GM12878 (cell line): ENCODE data around the gene GLIPR1L1. TPM values are rescaled to one million over a fixed set of nuclear protein-coding genes. Genes with fewer than 3 reads are reported as not detected.

Source experiments
- ATAC-seq: fragments of 200-7000 bp; cut with Tn5 transposase; 3 replicates; pipeline ENCODE4 v1.9.1; 2020; ENCODE audit warnings: mild to moderate bottlenecking, moderate library complexity
- BruUV-seq: library from RNA; stranded (reverse); fragments of 400-500 nt; replicated peaks from 2 replicates; lab custom pipeline; 2021; lab: Mats Ljungman, UMichigan
- CTCF ChIA-PET: fragments of 300-600 bp; sonication (Branson Sonifier 250); formaldehyde crosslinking; extraction: SDS; loops from one replicate; lab custom pipeline; 2021; ENCODE audit warnings: inconsistent platforms; lab: Yijun Ruan, JAX
- POLR2A ChIA-PET: fragments of 350-600 bp; formaldehyde crosslinking; extraction: SDS; loops from one replicate; lab custom pipeline; 2021; ENCODE audit warnings: inconsistent platforms; lab: Charles Lee
- RAD21 ChIA-PET: fragments of 300-600 bp; sonication (Branson Sonifier 250); formaldehyde crosslinking; loops from one replicate; lab custom pipeline; 2023; ENCODE audit warnings: antibody characterized with exemption; ENCODE audit not compliant: unreplicated experiment; lab: Charles Lee
- SMC1A ChIA-PET: fragments of 300-600 bp; sonication (Branson Sonifier 250); formaldehyde crosslinking; loops from one replicate; lab custom pipeline; 2023; ENCODE audit not compliant: unreplicated experiment, uncharacterized antibody; lab: Charles Lee
- DNase-seq: peaks from one replicate; pipeline ENCODE4 v3.0.0-alpha.2; 2011; ENCODE audit warnings: low read depth, low spot score
- FAIRE-seq: peaks from 3 replicates; lab custom pipeline; 2011; peaks lifted over from hg19 to GRCh38; lab: Jason Lieb, UNC
- H2AFZ ChIP-seq: 2 replicates; pipeline ENCODE4 v1.6.0; 2011; ENCODE audit warnings: low read depth, low read length, control low read depth; ENCODE audit not compliant: control insufficient read depth
- H3K27ac ChIP-seq: 2 replicates; pipeline ENCODE4 v1.5.1; 2011; ENCODE audit warnings: control low read depth; ENCODE audit not compliant: control insufficient read depth, insufficient read depth
- H3K27me3 ChIP-seq, 2 experiments: replicated peaks in 1 of 2; 2 replicates each; pipeline versions ENCODE4 v1.6.0 to v1.6.1; 2011; ENCODE audit warnings: low read length in 1 of 2; ENCODE audit not compliant: control insufficient read depth in 2 of 2, insufficient read depth in 2 of 2
- H3K36me3 ChIP-seq, 2 experiments: 2 replicates each; pipeline ENCODE4 v1.5.1; 2011; ENCODE audit warnings: low read length in 1 of 2; ENCODE audit not compliant: control insufficient read depth in 2 of 2, insufficient read depth in 2 of 2
- H3K4me1 ChIP-seq: 2 replicates; pipeline ENCODE4 v1.6.1; 2011; ENCODE audit warnings: mild to moderate bottlenecking, low read length, moderate library complexity, mixed read lengths; ENCODE audit not compliant: control insufficient read depth, insufficient read depth
- H3K4me2 ChIP-seq: 2 replicates; pipeline ENCODE4 v1.6.0; 2011; ENCODE audit warnings: control low read depth; ENCODE audit not compliant: control insufficient read depth, insufficient read depth
- H3K4me3 ChIP-seq: fragments of 200-600 bp; sonication (generic); 2 replicates; pipeline ENCODE4 v1.5.1; 2016
- H3K79me2 ChIP-seq: 2 replicates; pipeline ENCODE4 v1.6.0; 2011; ENCODE audit warnings: low read length; ENCODE audit not compliant: control insufficient read depth, insufficient read depth
- H3K9ac ChIP-seq: 2 replicates; pipeline ENCODE4 v1.8.0; 2011; ENCODE audit warnings: low read length, control low read depth, mixed read lengths; ENCODE audit not compliant: control insufficient read depth, insufficient read depth
- H3K9me3 ChIP-seq: replicated peaks from 3 replicates; pipeline ENCODE4 v1.5.1; 2011; ENCODE audit warnings: mild to moderate bottlenecking, low read length; ENCODE audit not compliant: control insufficient read depth, insufficient read depth
- H4K20me1 ChIP-seq: 2 replicates; pipeline ENCODE4 v1.6.0; 2011; ENCODE audit not compliant: control insufficient read depth, insufficient read depth
- CBFB ChIP-seq: IDR thresholded peaks from 2 replicates; pipeline ENCODE4 v1.6.1; 2016; ENCODE audit warnings: antibody characterized with exemption, low read depth
- CBX5 ChIP-seq: sonication (generic); IDR thresholded peaks from 2 replicates; pipeline ENCODE4 v1.6.1; 2016; ENCODE audit warnings: low read depth, moderate library complexity, mild to moderate bottlenecking, inconsistent platforms
- E4F1 ChIP-seq: fragments of 450-650 bp; IDR thresholded peaks from 2 replicates; pipeline ENCODE4 v1.6.1; 2018; ENCODE audit warnings: borderline replicate concordance, mild to moderate bottlenecking; ENCODE audit not compliant: partially characterized antibody
- ELK1 ChIP-seq: IDR thresholded peaks from 2 replicates; pipeline ENCODE4 v1.6.1; 2012; ENCODE audit warnings: low read depth, low read length, improper control_type of control experiment
- JUND ChIP-seq: IDR thresholded peaks from 2 replicates; pipeline ENCODE4 v1.6.1; 2012; ENCODE audit warnings: low read depth, mild to moderate bottlenecking, low read length, improper control_type of control experiment, moderate library complexity
- MEF2A ChIP-seq: IDR thresholded peaks from 2 replicates; pipeline ENCODE4 v1.6.1; 2011; ENCODE audit warnings: low read depth, mild to moderate bottlenecking, low read length, moderate library complexity; ENCODE audit not compliant: insufficient read depth
- MEF2B ChIP-seq: fragments of 450-650 bp; IDR thresholded peaks from 2 replicates; pipeline ENCODE4 v1.6.1; 2018; ENCODE audit warnings: mild to moderate bottlenecking, moderate library complexity; ENCODE audit not compliant: partially characterized antibody, poor library complexity, severe bottlenecking
- RUNX3 ChIP-seq: IDR thresholded peaks from 2 replicates; pipeline ENCODE4 v1.6.1; 2012; ENCODE audit warnings: low read length, inconsistent platforms
- SMARCA5 ChIP-seq: fragments of 450-650 bp; IDR thresholded peaks from 2 replicates; pipeline ENCODE4 v1.6.1; 2017; ENCODE audit warnings: mild to moderate bottlenecking
- SPI1 ChIP-seq: IDR thresholded peaks from 2 replicates; pipeline ENCODE4 v1.6.1; 2011; ENCODE audit warnings: low read depth, mild to moderate bottlenecking, low read length, moderate library complexity, borderline replicate concordance; ENCODE audit not compliant: insufficient read depth
- ZBED1 ChIP-seq: IDR thresholded peaks from 2 replicates; pipeline ENCODE4 v1.6.1; 2016; ENCODE audit warnings: borderline replicate concordance
- WGBS: methylation state at CpG from one replicate; pipeline ENCODE4 v1.1.6; 2016; ENCODE audit warnings: low lambda C conversion rate; ENCODE audit not compliant: insufficient replicate concordance, insufficient coverage; ENCODE audit errors: missing lambda C conversion rate; 5-methylcytosine and 5-hydroxymethylcytosine counted together
- in situ Hi-C: fragments of 300-500 bp; cut with MboI; formaldehyde crosslinking; loops from 9 replicates; pipeline ENCODE4 v1.14.3; 2018; ENCODE audit warnings: mixed read lengths
- intact Hi-C: fragments of 100-400 bp; cut with micrococcal nuclease; formaldehyde crosslinking; loops from one replicate; pipeline ENCODE4 v1.14.2; 2022; ENCODE audit not compliant: unreplicated experiment
- polyA plus RNA-seq, 11 experiments: library from polyadenylated mRNA; depleted of rRNA in 4 of 11; unstranded in 6 of 11; stranded (reverse) in 5 of 11; fragments of >200 nt; fragmentation: Nextera tagmentation in 4 of 11; fragmentation: Illumina TruSeq in 1 of 11; extraction: Ambion mirVana in 4 of 11; extraction: Trizol in 1 of 11; gene quantifications; 1 replicate in 1 of 11; 2 replicates in 10 of 11; pipeline versions ENCODE4 v1.2.1 to v1.2.3, GENCODE V29; 2011 to 2016; ENCODE audit warnings: inconsistent platforms in 2 of 11, missing spikeins in 2 of 11, low read depth in 1 of 11
- total RNA-seq, 4 experiments: library from RNA; depleted of rRNA in 3 of 4; stranded (reverse); fragments of >200 nt in 3 of 4; fragmentation: Illumina TruSeq in 1 of 4; extraction: Trizol in 1 of 4; gene quantifications; 2 replicates each; pipeline versions ENCODE4 v1.2.1 to v1.2.3, GENCODE V29; 2013 to 2021
- TF ChIP-seq, protein P1 (sequence below): fragments of 450-650 bp; IDR thresholded peaks from 2 replicates; pipeline ENCODE4 v1.6.1; 2017; ENCODE audit warnings: borderline replicate concordance
- TF ChIP-seq, protein P2 (sequence below): fragments of 450-650 bp; IDR thresholded peaks from 2 replicates; pipeline ENCODE4 v1.6.1; 2017; ENCODE audit warnings: mild to moderate bottlenecking, moderate library complexity

GLIPR1L1 gene
- total and polyA plus RNA-seq, 10 of the 15 experiments (the other 5 are each of a cell fraction or from before 2014, with no cell fraction given): 0.10 to 0.47 (median 0.13) TPM; not detected in 7

GRCh38 chr12:75407683-75408082 lies 73.2 kb downstream of the GLIPR1L1 start (continued):
- TF ChIP-seq ELK1: no peak
- TF ChIP-seq, protein P1, sequence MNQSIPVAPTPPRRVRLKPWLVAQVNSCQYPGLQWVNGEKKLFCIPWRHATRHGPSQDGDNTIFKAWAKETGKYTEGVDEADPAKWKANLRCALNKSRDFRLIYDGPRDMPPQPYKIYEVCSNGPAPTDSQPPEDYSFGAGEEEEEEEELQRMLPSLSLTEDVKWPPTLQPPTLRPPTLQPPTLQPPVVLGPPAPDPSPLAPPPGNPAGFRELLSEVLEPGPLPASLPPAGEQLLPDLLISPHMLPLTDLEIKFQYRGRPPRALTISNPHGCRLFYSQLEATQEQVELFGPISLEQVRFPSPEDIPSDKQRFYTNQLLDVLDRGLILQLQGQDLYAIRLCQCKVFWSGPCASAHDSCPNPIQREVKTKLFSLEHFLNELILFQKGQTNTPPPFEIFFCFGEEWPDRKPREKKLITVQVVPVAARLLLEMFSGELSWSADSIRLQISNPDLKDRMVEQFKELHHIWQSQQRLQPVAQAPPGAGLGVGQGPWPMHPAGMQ: no peak
- no peak for TF ChIP-seq MEF2A
- no peak for TF ChIP-seq JUND

- ChIA-PET CTCF (no interaction called here), SMC1A (no interaction called here), RAD21 (no interaction called here), POLR2A (no interaction called here)
- H3K36me3 ChIP-seq: no peaks in the 10 kb centered on the region
- no peak overlapping the region for H2AFZ ChIP-seq
- ATAC-seq: no peak
- no peak overlapping the region for H3K9ac ChIP-seq
- BruUV-seq: no TSS peak
- H3K27me3 ChIP-seq: no peaks in the 10 kb centered on the region
- no peaks in the 10 kb centered on the region for H4K20me1 ChIP-seq
- no peak overlapping the region for H3K4me3 ChIP-seq
- H3K27ac ChIP-seq: no peak overlapping the region
- H3K79me2 ChIP-seq: no peaks in the 10 kb centered on the region
- in situ Hi-C loops: no loop called here
- no peak for FAIRE-seq
- no peaks in the 10 kb centered on the region for H3K4me1 ChIP-seq
- H3K4me2 ChIP-seq: no peak overlapping the region
- no peaks in the 10 kb centered on the region for H3K9me3 ChIP-seq
- intact Hi-C loops: no loop called here
- 100% methylated on average over 2 of the region's 2 CpGs for WGBS
- no peak for DNase-seq
- TF ChIP-seq SMARCA5 (no peak), CBX5 (no peak), SPI1 (no peak), ZBED1 (no peak), RUNX3 (no peak), CBFB (no peak), MEF2B (no peak), E4F1 (no peak)
- TF ChIP-seq, protein P2, sequence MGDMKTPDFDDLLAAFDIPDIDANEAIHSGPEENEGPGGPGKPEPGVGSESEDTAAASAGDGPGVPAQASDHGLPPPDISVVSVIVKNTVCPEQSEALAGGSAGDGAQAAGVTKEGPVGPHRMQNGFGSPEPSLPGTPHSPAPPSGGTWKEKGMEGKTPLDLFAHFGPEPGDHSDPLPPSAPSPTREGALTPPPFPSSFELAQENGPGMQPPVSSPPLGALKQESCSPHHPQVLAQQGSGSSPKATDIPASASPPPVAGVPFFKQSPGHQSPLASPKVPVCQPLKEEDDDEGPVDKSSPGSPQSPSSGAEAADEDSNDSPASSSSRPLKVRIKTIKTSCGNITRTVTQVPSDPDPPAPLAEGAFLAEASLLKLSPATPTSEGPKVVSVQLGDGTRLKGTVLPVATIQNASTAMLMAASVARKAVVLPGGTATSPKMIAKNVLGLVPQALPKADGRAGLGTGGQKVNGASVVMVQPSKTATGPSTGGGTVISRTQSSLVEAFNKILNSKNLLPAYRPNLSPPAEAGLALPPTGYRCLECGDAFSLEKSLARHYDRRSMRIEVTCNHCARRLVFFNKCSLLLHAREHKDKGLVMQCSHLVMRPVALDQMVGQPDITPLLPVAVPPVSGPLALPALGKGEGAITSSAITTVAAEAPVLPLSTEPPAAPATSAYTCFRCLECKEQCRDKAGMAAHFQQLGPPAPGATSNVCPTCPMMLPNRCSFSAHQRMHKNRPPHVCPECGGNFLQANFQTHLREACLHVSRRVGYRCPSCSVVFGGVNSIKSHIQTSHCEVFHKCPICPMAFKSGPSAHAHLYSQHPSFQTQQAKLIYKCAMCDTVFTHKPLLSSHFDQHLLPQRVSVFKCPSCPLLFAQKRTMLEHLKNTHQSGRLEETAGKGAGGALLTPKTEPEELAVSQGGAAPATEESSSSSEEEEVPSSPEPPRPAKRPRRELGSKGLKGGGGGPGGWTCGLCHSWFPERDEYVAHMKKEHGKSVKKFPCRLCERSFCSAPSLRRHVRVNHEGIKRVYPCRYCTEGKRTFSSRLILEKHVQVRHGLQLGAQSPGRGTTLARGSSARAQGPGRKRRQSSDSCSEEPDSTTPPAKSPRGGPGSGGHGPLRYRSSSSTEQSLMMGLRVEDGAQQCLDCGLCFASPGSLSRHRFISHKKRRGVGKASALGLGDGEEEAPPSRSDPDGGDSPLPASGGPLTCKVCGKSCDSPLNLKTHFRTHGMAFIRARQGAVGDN: no peak
Observed at GRCh38 chr12:75409830-75410229, 75.4 kb downstream of the GLIPR1L1 start.
